H54 (cell line): ENCODE measurements around the gene DCC.

Source experiments
- DNase-seq: peaks from one replicate; pipeline ENCODE4 v3.0.0; 2011; ENCODE audit warnings: low spot score, mixed read lengths; ENCODE audit not compliant: insufficient read length
- FAIRE-seq: peaks from 3 replicates; lab custom pipeline; 2011; peaks lifted over from hg19 to GRCh38; lab: Jason Lieb, UNC
- POLR2A ChIP-seq: IDR thresholded peaks from 2 replicates; pipeline ENCODE4 v1.6.1; 2011; ENCODE audit warnings: low read depth, mild to moderate bottlenecking, low read length

Gene DCC

GRCh38 chr18:52701219-52701935, 361.4 kb downstream of the DCC start:
- FAIRE-seq (no peak), DNase-seq (no peak)
- no peak for TF ChIP-seq POLR2A

- TF ChIP-seq POLR2A, result no peak
- no peak for FAIRE-seq
- no peak for DNase-seq
These were observed 375.4 kb downstream of the DCC start for GRCh38 chr18:52715421-52715820.

- no peak for TF ChIP-seq POLR2A
- DNase-seq, result no peak
- FAIRE-seq, result no peak
These were observed 376.0 kb downstream of the DCC start for GRCh38 chr18:52715991-52716390.

DNA sequence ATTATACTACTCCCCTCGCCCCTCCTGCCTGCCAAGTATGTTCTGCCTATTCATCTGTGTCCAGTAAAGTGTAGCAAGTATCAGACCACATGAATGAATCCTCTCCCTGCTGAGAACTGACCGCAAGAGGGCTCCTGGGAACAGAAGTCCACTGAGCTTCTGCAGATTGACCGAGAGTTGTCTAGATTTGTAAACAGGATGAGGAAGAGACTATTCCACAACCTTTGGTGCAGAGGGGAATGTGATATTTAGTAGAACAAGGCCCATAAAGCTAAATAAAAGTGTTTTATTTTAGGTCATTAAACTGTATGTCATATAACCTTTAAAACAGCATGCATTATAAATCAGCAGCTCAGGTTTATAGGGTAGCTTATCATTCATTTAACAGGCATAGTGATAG, 377.0 kb downstream of the DCC start:
- FAIRE-seq (no peak), DNase-seq (peak; percentile 0)
- no peak for TF ChIP-seq POLR2A

GRCh38 chr18:52722904-52723303, 382.9 kb downstream of the DCC start:
- FAIRE-seq (no peak), DNase-seq (no peak)
- TF ChIP-seq POLR2A, result no peak

GRCh38 chr18:52723550-52723970, 383.6 kb downstream of the DCC start:
- no peak for DNase-seq
- TF ChIP-seq POLR2A, result no peak
- FAIRE-seq, result no peak

DNA sequence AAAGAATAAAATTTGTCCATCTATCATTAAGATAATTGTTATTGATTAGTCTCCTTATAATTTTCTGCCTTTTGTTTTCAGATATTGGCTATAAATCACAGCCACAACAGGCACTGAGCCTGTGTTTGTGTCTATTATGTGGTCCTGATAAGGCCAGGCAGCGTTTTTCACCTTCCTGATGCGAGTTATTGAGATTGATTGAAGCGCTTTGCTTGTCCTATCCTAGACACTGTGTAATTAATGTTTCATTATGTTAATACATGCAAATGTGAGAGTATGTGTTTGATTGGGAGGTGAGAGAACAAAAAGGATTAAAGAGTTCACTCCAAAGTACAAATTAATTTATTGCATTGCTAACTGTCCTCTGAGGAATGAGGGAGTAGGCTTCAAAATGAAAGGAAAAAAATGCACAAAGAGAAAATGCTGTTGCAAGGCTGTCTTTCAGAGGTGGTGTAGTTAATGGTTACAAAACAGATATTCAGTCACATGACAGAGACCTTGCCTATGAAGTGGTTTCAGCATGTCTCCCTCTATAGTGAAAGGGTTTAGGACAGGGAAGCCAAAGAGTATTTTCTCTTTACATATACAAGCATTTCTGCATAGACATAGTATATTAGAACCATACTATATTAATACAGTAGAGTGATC, 391.1 kb downstream of the DCC start:
- DNase-seq (no peak), FAIRE-seq (no peak)
- TF ChIP-seq POLR2A, result no peak

DNA sequence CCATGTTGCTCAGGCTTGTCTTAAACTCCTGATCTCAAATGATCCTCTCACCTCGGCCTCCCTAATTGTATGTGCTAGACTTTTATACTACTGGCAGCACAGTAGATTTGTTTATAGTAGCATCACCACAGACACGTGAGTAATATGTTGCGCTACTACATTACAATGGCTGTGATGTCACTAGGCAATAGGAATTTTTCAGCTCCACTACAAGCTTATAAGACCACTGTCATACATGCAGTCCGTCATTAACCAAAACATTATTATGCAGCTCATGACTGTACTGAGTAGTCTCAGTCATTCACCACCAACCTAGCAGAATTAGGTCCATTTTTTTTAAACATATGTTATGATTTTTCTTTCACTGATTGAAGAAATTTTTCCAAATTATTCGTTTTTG, 398.9 kb downstream of the DCC start:
- no peak for TF ChIP-seq POLR2A
- DNase-seq, result no peak
- FAIRE-seq, result no peak

- FAIRE-seq (no peak), DNase-seq (no peak)
- no peak for TF ChIP-seq POLR2A
These were observed 407.0 kb downstream of the DCC start for GRCh38 chr18:52746986-52747385.

DNA sequence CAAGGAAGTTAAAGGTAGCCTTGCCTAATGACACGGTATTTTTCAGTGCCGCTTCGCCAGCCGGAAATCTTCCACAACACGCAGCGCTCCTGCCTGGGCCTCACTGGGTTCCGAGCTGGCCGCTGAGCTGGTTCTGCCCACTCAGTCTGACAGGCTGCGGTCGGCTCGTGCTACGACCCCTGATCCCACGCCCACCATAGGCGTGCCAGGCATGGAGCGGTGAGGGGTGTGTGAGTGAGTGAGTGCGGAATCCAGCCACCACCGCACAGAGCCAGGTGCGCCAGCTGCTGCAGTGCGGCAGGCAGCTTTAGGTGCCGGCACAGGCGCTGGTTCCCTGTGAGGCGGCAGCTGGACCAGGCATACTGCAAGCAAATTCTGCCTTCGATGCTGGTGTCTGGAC, 407.9 kb downstream of the DCC start:
- FAIRE-seq (no peak), DNase-seq (no peak)
- TF ChIP-seq POLR2A, result no peak

GRCh38 chr18:52748343-52748742, 408.3 kb downstream of the DCC start:
- no peak for TF ChIP-seq POLR2A
- DNase-seq (no peak), FAIRE-seq (no peak)

- no peak for TF ChIP-seq POLR2A
- DNase-seq (no peak), FAIRE-seq (no peak)
These were observed 409.5 kb downstream of the DCC start for GRCh38 chr18:52749542-52749941.

- FAIRE-seq (no peak), DNase-seq (no peak)
- TF ChIP-seq POLR2A, result no peak
These were observed 411.0 kb downstream of the DCC start for GRCh38 chr18:52750995-52751394.

- DNase-seq (no peak), FAIRE-seq (no peak)
- TF ChIP-seq POLR2A, result no peak
These were observed 424.3 kb downstream of the DCC start for GRCh38 chr18:52764316-52764715.

- DNase-seq, result no peak
- no peak for FAIRE-seq
- no peak for TF ChIP-seq POLR2A
These were observed 426.1 kb downstream of the DCC start for GRCh38 chr18:52766002-52766545.
